Naive thymus-derived CD4-positive, alpha-beta T cell (primary cell): Measurements from ENCODE around the gene PRIMPOL. TPM values are rescaled to one million over a fixed set of nuclear protein-coding genes. Genes with fewer than 3 reads are reported as not detected.
"Not testable (repeated sequence)": the region's sequence is repeated elsewhere in the genome, so short reads cannot be mapped to it uniquely, and the experiment has no call there.

Experiments used
- ATAC-seq: fragments of 150-1000 bp; cut with Tn5 transposase; 2 replicates; pipeline ENCODE4 v1.10.0; 2021; ENCODE audit warnings: mild to moderate bottlenecking, moderate library complexity
- CTCF ChIA-PET: fragments of 350-600 bp; sonication (Branson Sonifier 250); formaldehyde crosslinking; loops from one replicate; lab custom pipeline; 2021; ENCODE audit warnings: antibody characterized with exemption; lab: Charles Lee
- POLR2A ChIA-PET: fragments of 350-600 bp; sonication (Branson Sonifier 250); formaldehyde crosslinking; loops from one replicate; lab custom pipeline; 2021; ENCODE audit warnings: antibody characterized with exemption, inconsistent platforms; lab: Charles Lee
- DNase-seq, 9 donors: peaks; one replicate each; pipeline versions ENCODE4 v3.0.0 to v3.0.0-alpha.2; 2020 to 2022; ENCODE audit warnings: mixed read lengths in 1 of 9
- H3K27ac ChIP-seq: one replicate; pipeline ENCODE4 v1.7.0; 2013; ENCODE audit warnings: mild to moderate bottlenecking, low read depth, low read length, moderate library complexity
- H3K27me3 ChIP-seq, 2 donors: one replicate each; pipeline ENCODE4 v1.7.0; 2013; ENCODE audit warnings: low read length in 2 of 2, mild to moderate bottlenecking in 2 of 2, moderate library complexity in 2 of 2; ENCODE audit not compliant: control insufficient read depth in 2 of 2, insufficient read depth in 2 of 2
- H3K36me3 ChIP-seq, 3 experiments: 1 replicate in 2 of 3; 2 replicates in 1 of 3; pipeline ENCODE4 v1.7.0; 2013; ENCODE audit warnings: low read length in 3 of 3, mild to moderate bottlenecking in 3 of 3, moderate library complexity in 1 of 3; ENCODE audit not compliant: insufficient read depth in 3 of 3, control insufficient read depth in 2 of 3
- H3K4me1 ChIP-seq, 2 donors: one replicate each; pipeline ENCODE4 v1.7.0; 2013; ENCODE audit warnings: low read length in 2 of 2, mild to moderate bottlenecking in 2 of 2, moderate library complexity in 1 of 2; ENCODE audit not compliant: control insufficient read depth in 2 of 2, insufficient read depth in 2 of 2
- H3K4me3 ChIP-seq: 2 replicates; pipeline ENCODE4 v1.7.0; 2013; ENCODE audit warnings: mild to moderate bottlenecking, low read length
- H3K9me3 ChIP-seq, 3 experiments: 1 replicate in 2 of 3; 2 replicates in 1 of 3; pipeline ENCODE4 v1.7.0; 2013; ENCODE audit warnings: low read length in 3 of 3; ENCODE audit not compliant: control insufficient read depth in 2 of 3
- H3K27ac Mint-ChIP-seq, 9 donors: one replicate each; pipeline ENCODE4 v1.8.0; 2020 to 2022; ENCODE audit warnings: mixed read lengths in 9 of 9, mild to moderate bottlenecking in 8 of 9, moderate library complexity in 5 of 9, inconsistent platforms in 2 of 9
- H3K27me3 Mint-ChIP-seq, 5 donors: one replicate each; pipeline ENCODE4 v1.8.0; 2021 to 2022; ENCODE audit warnings: mixed read lengths in 5 of 5, mild to moderate bottlenecking in 1 of 5
- H3K36me3 Mint-ChIP-seq, 5 donors: one replicate each; pipeline ENCODE4 v1.8.0; 2020 to 2022; ENCODE audit warnings: mixed read lengths in 5 of 5, mild to moderate bottlenecking in 3 of 5, inconsistent platforms in 1 of 5
- H3K4me1 Mint-ChIP-seq, 7 donors: one replicate each; pipeline ENCODE4 v1.8.0; 2020 to 2022; ENCODE audit warnings: mixed read lengths in 7 of 7, mild to moderate bottlenecking in 3 of 7, inconsistent platforms in 1 of 7
- H3K4me3 Mint-ChIP-seq, 10 donors: one replicate each; pipeline ENCODE4 v1.8.0; 2020 to 2022; ENCODE audit warnings: mild to moderate bottlenecking in 10 of 10, mixed read lengths in 10 of 10, moderate library complexity in 6 of 10, inconsistent platforms in 2 of 10
- H3K9me3 Mint-ChIP-seq, 11 donors: one replicate each; pipeline ENCODE4 v1.8.0; 2020 to 2022; ENCODE audit warnings: mixed read lengths in 11 of 11, mild to moderate bottlenecking in 4 of 11, inconsistent platforms in 1 of 11, moderate library complexity in 1 of 11
- intact Hi-C, 2 donors: fragments of 100-400 bp; cut with micrococcal nuclease; formaldehyde crosslinking; loops; one replicate each; pipeline ENCODE4 v1.15.1; 2023
- polyA plus RNA-seq, 2 donors: library from polyadenylated mRNA; unstranded; fragments of 300-500 nt; fragmentation: Illumina TruSeq; gene quantifications; one replicate each; pipeline ENCODE4 v1.2.3, GENCODE V29; 2021
- total RNA-seq, 6 experiments: library from RNA in 5 of 6; stranded (reverse) in 5 of 6; gene quantifications; 1 replicate in 5 of 6; 2 replicates in 1 of 6; pipeline ENCODE4 v1.2.3 and lab custom pipeline; 2021 to 2026

PRIMPOL gene
- total and polyA plus RNA-seq, 7 experiments from 2014 or later = 12.1 to 19.3 (median 16.5) TPM

DNA sequence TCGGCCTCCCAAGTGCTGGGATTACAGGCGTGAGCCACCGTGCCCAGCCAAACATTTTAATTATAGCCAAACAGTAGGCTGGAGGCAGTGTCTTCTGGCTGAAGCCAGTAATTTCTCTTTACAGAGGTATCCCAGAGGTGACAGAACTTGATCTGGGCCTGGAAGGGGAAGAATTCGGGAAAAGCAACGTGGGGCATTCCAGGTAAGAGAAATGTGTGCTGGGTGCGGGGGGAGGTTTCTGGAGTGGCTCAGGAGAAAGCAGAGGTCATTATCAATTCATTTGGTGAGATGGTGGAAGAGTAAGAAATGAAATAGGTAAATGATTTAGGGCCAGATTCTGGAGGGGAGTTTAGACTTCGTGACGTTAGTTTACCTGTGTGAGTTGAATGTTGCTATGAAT is 2.4 kb downstream of the PRIMPOL start:
- peaks cover 0 to 26% (median 15%) of the 10 kb centered on the region in 5 donors for H3K36me3 Mint-ChIP-seq
- Histone ChIP-seq H3K9me3 (no peaks in the 10 kb centered on the region), H3K4me3 (no peak overlapping the region), H3K36me3 (peaks cover 0 to 8% (median 0%) of the 10 kb centered on the region in 3 experiments), H3K4me1 (peaks cover 18 to 20% of the 10 kb centered on the region in 2 donors), H3K27me3 (no peaks in the 10 kb centered on the region), H3K27ac (no peak overlapping the region)
- H3K27me3 Mint-ChIP-seq = no peaks in the 10 kb centered on the region
- intact Hi-C loops = no loop called here
- ATAC-seq (no peak), DNase-seq (no peak)
- ChIA-PET CTCF (no interaction called here), POLR2A (no interaction called here)
- no peak overlapping the region for H3K4me3 Mint-ChIP-seq
- peaks cover 28 to 43% (median 31%) of the 10 kb centered on the region in 7 donors for H3K4me1 Mint-ChIP-seq
- H3K9me3 Mint-ChIP-seq = peaks cover 0 to 3% (median 0%) of the 10 kb centered on the region in 11 donors
- H3K27ac Mint-ChIP-seq = peak overlapping the region in 3 of 9 donors; percentile 13 to 73 (median 28)

DNA sequence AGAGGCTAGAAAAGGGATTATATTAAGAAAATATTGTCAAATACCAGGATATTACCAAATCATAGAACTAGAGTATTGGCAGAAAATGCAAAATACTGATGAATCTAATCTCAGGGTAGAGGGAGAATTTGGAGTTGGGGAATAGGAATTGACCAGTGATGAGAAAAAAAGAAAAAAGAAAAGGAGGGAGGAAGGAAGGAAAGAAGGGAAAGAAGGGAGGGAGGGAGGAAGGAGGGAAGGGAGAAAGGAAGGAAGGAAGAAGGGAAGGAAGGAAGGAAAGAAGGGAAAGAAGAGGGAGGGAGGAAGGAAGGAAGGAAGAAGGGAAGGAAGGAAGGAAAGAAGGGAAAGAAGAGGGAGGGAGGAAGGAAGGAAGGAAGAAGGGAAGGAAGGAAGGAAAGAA is 3.1 kb downstream of the PRIMPOL start:
- H3K27me3 Mint-ChIP-seq, intact Hi-C loops, H3K9me3 Mint-ChIP-seq, CTCF ChIA-PET, DNase-seq, H3K27ac ChIP-seq, H3K4me3 Mint-ChIP-seq, H3K9me3 ChIP-seq, H3K4me3 ChIP-seq, ATAC-seq, H3K36me3 ChIP-seq, H3K27me3 ChIP-seq: not testable (repeated sequence)
- Mint-ChIP-seq H3K36me3 (peaks cover 0 to 21% (median 21%) of the 10 kb centered on the region in 5 donors), H3K4me1 (peaks cover 20 to 36% (median 23%) of the 10 kb centered on the region in 7 donors), H3K27ac (peak overlapping the region in 1 of 9 donors; percentile 27)
- POLR2A ChIA-PET = interaction anchor here (1.0 kb wide), 1 partner anchor 14 kb away, joined by 3 read pairs; no protein-coding TSS in a partner anchor
- peaks cover 10 to 12% of the 10 kb centered on the region in 2 donors for H3K4me1 ChIP-seq

DNA sequence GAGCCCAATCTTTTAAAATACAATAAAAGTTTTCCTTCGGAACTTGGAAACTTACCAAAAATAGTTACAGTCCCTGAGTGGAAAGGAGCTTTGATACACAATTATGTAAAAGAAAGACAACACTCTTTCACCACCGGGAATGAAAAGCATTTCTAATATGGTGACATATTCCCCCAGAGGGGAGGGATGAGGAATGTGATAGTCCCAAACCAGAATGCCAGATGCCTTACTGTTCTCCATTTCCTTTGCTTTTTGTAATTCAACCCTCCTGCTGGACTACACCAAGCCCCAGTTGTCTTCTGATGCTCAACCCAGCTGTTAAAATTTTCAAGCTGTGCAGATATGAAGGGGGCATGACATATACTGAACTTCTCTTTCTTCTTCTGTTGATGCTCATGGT is 4.1 kb downstream of the PRIMPOL start:
- H3K4me3 Mint-ChIP-seq = no peak overlapping the region
- Histone ChIP-seq H3K27me3 (no peaks in the 10 kb centered on the region), H3K27ac (no peak overlapping the region), H3K36me3 (peaks cover 0 to 3% (median 0%) of the 10 kb centered on the region in 3 experiments), H3K4me3 (no peak overlapping the region), H3K4me1 (peaks cover 8% of the 10 kb centered on the region in 2 donors), H3K9me3 (no peaks in the 10 kb centered on the region)
- POLR2A ChIA-PET = interaction anchor here (0.7 to 1.0 kb wide), 2 partner anchors 13 to 34 kb away, joined by 3 read pairs; no protein-coding TSS in a partner anchor
- no peaks in the 10 kb centered on the region for H3K27me3 Mint-ChIP-seq
- peaks cover 12 to 28% (median 18%) of the 10 kb centered on the region in 7 donors for H3K4me1 Mint-ChIP-seq
- DNase-seq (no peak), ATAC-seq (no peak)
- CTCF ChIA-PET = no interaction called here
- peaks cover 0 to 21% (median 16%) of the 10 kb centered on the region in 5 donors for H3K36me3 Mint-ChIP-seq
- peaks cover 0 to 3% (median 0%) of the 10 kb centered on the region in 11 donors for H3K9me3 Mint-ChIP-seq
- intact Hi-C loops = no loop called here
- H3K27ac Mint-ChIP-seq = peak overlapping the region in 2 of 9 donors; percentile 29 to 65

DNA sequence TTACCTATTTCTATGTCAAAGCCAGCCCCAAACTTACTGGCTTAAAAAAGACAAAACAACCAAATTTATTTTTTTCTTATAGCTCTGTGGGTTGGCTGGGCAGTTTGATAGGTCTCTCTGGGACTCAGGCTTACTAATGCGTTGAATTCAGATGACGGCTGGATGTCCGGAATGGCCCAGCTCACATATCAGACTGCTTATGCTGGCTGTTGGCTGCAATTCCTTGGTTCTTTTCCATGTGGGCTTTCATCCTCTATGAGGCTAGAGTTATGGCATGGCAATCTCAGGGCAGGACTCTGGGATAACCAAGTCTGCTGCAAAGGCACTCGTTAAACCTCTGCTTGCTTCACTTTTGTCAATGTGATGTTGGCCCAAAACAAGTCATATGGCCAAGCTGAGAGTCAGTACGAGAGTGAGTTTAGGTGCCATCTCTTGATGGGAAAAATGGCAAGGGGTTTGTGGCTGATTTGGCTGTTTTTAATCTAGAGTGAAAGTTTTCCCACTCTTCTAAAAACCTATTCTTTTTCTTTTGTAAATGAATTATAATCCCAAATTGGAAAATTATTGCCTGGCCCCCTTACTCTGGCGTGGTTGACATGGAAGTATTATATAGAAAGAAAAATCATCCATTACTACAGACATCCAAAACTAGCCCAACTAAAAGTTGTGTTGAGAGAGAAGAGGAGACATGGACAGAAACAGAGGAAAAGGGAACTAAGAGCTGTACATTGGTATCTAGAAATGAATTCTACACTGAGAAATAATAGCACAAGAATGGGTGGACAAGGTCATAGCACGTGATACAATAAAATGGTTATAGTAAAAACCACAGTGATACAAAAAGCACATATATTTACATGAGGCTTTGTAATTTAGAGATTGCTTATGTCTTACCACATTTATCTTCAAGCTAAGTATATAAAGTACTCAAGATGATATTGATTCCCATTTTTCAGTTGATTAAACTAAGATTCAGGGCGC is 6.6 kb downstream of the PRIMPOL start:
- H3K9me3 Mint-ChIP-seq = no peaks in the 10 kb centered on the region
- H3K36me3 Mint-ChIP-seq = peaks cover 0 to 31% (median 18%) of the 10 kb centered on the region in 5 donors
- Histone ChIP-seq H3K4me1 (no peaks in the 10 kb centered on the region), H3K4me3 (no peak overlapping the region), H3K27me3 (no peaks in the 10 kb centered on the region), H3K36me3 (peaks cover 0 to 6% (median 0%) of the 10 kb centered on the region in 3 experiments), H3K27ac (no peak overlapping the region), H3K9me3 (no peaks in the 10 kb centered on the region)
- H3K27me3 Mint-ChIP-seq = no peaks in the 10 kb centered on the region
- H3K27ac Mint-ChIP-seq = no peak overlapping the region
- CTCF ChIA-PET = no interaction called here
- intact Hi-C loops = no loop called here
- no peak for ATAC-seq
- H3K4me1 Mint-ChIP-seq = peaks cover 4 to 17% (median 8%) of the 10 kb centered on the region in 7 donors
- no peak overlapping the region for H3K4me3 Mint-ChIP-seq
- POLR2A ChIA-PET = no interaction called here
- DNase-seq = no peak

DNA sequence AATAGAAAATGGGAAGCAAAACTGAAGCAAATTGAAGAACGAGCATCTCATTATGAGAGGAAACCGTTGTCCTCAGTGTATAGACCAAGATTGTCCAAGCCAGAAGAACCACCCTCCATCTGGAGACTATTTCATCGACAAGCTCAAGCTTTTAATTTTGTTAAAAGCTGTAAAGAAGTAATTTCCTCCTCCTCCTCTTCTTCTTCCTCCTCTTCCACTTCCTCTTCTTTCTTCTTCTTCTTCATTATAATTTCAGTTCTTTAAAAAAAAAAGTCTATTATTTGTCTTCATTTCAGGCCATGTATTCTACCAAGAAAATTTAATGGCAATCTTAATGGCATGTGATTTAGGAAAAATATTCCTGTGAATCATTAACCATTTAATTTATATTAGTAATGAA is 7.6 kb downstream of the PRIMPOL start:
- intact Hi-C loops = no loop called here
- no peak overlapping the region for H3K4me3 Mint-ChIP-seq
- no peaks in the 10 kb centered on the region for H3K9me3 ChIP-seq
- H3K27me3 ChIP-seq = no peaks in the 10 kb centered on the region
- no peaks in the 10 kb centered on the region for H3K9me3 Mint-ChIP-seq
- ChIA-PET POLR2A (no interaction called here), CTCF (no interaction called here)
- DNase-seq (no peak), ATAC-seq (no peak)
- no peak overlapping the region for H3K27ac Mint-ChIP-seq
- H3K4me1 ChIP-seq = no peaks in the 10 kb centered on the region
- H3K36me3 ChIP-seq = peaks cover 0 to 6% (median 0%) of the 10 kb centered on the region in 3 experiments
- peaks cover 0 to 31% (median 20%) of the 10 kb centered on the region in 5 donors for H3K36me3 Mint-ChIP-seq
- no peak overlapping the region for H3K27ac ChIP-seq
- H3K4me1 Mint-ChIP-seq = peaks cover under 1 to 12% (median 5%) of the 10 kb centered on the region in 7 donors
- H3K27me3 Mint-ChIP-seq = no peaks in the 10 kb centered on the region
- no peak overlapping the region for H3K4me3 ChIP-seq

DNA sequence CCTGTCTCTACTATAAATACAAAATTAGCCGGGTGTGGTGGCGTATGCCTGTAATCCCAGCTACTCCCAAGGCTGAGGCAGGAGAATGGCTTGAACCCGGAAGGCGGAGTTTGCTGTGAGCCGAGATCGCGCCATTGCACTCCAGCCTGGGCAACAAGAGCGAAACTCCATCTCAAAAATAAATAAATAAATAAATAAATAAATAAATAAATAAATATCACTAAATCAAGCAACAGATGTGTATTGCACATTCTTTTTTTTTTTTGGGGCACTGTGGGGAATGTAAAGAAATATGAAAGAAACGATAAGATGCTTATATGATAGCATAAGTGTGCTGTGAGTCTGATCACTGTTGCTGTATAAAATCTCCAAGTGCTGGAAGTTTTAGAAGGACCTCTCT is 8.3 kb downstream of the PRIMPOL start:
- H3K4me1 Mint-ChIP-seq, H3K4me3 ChIP-seq, H3K27ac ChIP-seq, H3K4me1 ChIP-seq, H3K27me3 ChIP-seq, H3K27ac Mint-ChIP-seq, CTCF ChIA-PET, H3K9me3 Mint-ChIP-seq, H3K4me3 Mint-ChIP-seq, H3K27me3 Mint-ChIP-seq, H3K36me3 ChIP-seq, H3K9me3 ChIP-seq, DNase-seq, ATAC-seq, POLR2A ChIA-PET: not testable (repeated sequence)
- peaks cover 0 to 31% (median 19%) of the 10 kb centered on the region in 5 donors for H3K36me3 Mint-ChIP-seq
- intact Hi-C loops = loop anchor here in 1 of 2 donors (1.0 kb wide), 1 partner anchor 10 kb away; no protein-coding TSS in a partner anchor
